Dedifferentiated amniotic fluid mesenchymal stem cell (primary cell): Measurements from ENCODE around the gene MS4A18.

Experiments
- DNase-seq: peaks from one replicate; pipeline ENCODE4 v3.0.0-alpha.2; 2016; ENCODE audit errors: extremely low spot score

MS4A18 gene

DNA sequence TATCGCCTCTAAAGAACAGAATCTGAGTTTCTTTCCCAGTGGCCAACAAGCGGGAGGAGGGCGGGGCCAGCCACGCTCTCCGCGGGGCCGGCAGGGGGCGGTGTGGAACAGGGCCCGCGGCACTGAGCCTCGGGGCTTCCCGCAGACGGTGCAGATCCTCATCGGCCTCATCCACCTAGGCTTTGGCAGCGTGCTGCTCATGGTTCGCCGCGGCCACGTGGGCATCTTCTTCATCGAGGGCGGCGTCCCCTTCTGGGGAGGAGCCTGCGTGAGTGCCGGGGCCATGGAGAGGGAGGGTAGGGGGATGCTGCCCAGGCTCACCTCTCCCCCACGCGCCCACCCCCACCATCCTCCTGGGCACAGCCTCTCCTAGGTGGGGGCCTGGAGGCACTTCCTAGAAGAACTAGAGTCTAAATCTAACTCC lies 42.9 kb downstream of the MS4A18 start:
- no peak for DNase-seq

DNA sequence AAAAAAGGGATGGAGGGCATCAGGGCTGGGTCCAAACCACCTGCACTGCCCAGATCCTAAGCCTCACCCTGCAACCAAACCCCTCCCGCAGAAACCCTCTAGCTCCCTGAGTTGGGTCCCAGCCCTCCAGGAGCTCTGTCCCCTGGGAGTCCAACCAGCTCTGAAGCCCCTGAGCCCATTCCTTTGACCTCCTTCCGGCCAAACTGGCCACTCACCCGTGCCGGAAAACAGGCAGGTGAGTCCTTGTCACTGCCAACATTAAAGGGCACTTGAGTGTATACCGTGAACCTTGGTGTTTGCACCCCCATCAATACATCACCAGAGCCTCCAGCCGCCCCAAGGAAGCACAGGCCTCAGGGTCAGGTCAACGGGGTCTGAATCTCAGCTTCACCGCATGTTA lies 43.7 kb downstream of the MS4A18 start:
- no peak for DNase-seq

DNA sequence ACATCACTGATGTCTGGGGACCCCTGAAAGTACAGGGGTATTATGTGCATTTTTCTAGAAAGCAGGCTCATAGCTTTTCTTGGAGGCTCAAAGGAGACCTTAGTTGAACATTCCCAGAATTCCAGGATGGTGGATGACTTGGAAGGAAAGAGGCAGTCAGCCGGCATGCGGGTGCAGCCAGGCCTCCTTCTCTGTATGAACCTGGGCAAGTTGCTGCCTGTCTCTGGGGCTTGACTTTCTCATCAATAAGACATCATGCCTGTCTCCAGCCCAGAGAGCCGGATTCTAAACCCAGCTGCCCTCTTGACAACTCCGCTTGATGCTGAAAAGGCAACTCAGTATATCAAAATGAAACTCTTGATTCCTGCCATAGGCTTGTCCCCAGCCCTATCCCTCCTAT lies 44.8 kb downstream of the MS4A18 start:
- DNase-seq: no peak

DNA sequence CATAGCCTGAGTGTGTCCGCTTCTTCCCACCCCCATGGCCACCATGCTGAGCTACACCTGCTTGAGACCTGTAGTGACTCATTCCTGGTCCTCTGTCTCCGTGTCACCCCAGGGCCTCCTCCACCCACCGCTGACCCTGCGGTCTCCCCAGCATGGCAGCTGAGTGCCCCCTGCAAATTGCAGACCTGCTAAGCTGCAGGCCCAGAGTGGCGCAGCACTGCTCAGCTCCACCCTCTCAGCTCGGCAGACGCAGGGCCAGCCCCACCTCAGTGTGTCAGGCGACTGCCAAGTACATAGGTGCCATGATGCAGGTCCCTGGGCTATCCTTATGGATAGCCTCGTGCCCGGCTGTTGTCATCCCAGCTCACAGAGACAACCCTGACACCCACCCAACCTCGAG lies 45.3 kb downstream of the MS4A18 start:
- no peak for DNase-seq

DNA sequence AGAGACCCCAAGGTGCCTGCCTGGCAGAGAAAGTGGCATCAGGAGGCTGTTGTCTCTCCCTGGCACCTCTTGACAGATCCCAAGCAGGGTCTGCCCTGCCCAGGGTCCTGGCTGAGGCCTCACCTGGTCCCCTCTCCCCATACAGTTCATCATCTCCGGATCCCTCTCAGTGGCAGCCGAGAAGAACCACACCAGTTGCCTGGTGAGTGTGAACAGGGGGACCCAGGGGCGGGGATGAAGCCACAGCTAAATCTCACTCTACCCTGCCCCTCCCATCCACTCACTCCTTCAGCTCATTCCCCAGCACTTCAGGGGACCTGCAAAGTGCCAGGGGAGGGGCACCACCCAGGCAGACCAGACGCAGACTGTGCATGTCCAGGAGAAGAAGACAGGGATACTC lies 46.6 kb downstream of the MS4A18 start:
- no peak for DNase-seq

DNA sequence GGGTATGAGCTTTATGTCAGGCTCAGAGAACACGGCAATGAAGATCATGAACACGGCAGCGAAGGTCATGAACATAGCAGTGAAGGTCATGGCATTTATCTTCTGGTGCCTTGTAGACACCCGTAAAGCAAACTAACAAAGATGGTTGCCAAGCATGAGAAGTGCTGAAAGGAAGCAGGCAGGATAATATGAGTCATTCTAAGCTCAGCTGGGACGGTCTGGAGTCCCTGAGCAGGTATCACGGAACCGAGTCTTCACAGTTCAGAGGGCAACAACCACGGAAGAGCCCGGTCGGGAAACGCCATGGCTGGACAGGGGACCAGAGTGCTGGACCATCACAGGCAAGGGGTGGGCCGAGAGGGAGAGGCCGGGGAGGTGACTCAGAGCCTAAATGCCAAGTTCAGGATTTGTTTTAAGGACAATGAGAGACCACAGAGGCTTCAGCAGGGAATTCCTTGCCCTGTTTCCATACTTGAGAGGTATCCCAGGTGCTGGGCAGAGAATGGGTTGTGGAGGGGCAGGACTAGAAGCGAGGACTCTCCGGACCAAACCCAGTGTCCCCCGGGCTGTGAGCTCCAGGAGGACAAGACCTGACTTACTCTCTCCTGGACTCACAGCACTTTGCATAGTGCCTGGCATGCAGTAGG lies 47.5 kb downstream of the MS4A18 start:
- DNase-seq: no peak

DNA sequence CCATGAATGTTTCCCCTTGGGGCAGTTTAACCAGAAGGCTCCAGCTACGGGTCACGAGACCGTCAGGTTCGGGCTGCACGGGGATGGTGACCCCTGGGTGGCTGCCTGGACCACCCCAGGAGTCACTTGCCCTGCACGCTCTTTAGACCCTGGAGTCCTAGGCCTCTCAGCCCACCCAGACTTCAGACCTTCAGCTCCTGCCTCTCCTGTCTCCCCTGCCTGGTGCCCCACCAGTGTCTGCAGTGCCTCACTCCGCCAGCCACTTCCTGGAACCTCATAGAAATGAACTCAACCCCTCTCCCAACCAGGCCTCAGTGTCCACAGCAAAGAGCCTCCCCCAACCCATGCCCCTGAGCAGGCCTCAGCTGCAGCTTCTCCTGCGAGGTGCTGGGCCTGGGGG lies 48.1 kb downstream of the MS4A18 start:
- DNase-seq: no peak

DNA sequence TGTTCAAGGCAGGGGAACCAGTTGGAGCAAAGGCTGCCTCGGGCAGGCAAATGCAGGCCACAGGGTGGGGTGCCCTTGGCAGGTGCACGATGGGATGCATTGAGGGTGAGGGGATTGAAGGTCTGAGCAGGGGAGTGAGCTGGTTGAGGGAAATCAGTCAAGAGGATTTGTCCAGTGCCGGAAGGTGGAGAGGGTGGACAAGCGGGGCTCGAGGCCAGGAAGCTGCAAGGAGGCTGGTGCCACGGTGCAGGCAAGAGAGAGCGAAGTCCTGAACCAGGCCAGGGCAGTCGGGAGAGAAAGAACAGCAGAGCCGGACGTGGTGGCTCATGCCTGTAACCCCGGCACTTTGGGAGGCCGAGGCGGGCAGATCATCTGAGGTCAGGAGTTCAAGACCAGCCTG lies 50.2 kb downstream of the MS4A18 start:
- no peak for DNase-seq

DNA sequence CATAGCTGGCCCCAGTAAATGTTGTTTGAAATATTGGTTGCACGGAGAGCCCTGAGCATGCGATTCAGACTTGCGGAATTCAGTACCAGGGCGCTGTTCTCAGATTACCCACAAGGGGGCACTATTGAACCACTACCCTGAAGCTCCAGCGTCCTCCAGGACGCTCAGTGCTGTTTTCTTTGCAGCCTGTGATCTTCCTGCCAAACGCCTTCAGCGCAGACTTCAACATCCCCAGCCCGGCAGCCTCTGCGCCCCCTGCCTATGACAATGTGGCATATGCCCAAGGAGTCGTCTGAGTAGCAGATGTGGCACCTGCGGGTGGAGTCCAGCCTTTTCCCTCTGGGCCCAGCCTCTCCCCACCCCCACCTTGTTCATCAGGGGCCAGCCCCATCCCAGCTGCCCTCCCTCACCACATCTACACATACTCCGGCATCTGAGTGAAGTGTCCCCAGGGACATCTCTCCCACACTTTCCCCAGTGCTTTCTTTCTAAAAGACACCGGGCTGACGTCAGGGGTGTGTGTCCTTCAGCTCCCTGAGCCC lies 51.0 kb downstream of the MS4A18 start:
- peak; percentile 83 for DNase-seq

DNA sequence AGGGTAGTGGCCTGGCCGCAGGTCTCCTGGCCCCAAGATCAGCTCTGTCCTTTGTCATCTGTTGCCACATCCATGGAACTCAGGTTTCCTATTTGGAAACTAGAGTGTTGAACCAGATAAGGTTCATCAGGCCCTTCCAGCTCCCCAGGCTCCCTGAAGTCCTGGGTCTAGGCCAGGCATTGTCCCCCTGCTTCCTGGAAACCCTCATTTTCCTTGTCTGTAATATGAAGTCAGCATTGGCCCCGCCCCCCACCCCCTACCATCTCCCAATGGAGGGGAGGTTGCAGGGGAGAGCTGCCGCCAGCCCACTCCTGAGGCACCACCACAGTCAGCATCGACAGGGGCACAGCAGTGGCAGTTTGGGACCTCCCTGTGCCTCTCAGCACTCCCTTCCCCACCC lies 51.6 kb downstream of the MS4A18 start:
- DNase-seq: no peak

DNA sequence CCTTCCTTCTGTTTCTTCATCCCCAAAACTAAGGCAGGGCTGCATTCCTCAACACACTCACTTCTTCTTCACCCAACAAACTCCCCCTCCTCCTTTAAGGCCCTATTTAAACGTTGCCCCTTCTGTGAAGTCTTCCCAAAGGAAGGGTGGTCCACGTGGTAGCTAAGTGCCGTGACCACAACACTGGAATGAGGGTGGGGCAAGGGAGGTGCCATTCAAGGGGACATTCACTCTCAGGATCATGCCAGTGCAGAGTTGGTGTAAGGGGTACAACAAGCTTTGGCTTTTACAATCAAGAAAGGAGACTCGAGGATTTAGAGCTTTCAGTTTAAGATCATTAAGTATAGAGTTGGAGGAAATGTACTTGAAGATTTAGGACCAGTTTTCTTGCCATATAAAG lies 52.6 kb downstream of the MS4A18 start:
- no peak for DNase-seq

DNA sequence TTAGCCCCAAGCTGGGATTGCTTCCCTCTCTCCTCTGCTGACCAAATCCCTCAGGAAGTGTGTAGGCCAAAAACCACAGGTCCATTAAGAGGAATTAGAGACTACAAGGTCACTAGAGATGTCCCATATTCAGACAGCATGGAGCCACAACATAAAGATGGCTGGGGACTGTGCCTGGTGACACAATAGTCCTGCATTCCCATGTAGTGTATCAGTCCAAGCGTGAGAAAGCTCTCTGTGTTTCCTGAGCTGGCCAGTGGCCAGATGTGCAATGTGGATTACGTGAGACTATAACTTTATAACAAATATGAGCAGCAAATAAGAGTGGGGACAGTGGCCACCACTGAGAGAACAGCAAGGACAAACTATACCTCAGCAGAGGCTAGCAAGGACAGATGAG lies 53.1 kb downstream of the MS4A18 start:
- peak; percentile 45 for DNase-seq

DNA sequence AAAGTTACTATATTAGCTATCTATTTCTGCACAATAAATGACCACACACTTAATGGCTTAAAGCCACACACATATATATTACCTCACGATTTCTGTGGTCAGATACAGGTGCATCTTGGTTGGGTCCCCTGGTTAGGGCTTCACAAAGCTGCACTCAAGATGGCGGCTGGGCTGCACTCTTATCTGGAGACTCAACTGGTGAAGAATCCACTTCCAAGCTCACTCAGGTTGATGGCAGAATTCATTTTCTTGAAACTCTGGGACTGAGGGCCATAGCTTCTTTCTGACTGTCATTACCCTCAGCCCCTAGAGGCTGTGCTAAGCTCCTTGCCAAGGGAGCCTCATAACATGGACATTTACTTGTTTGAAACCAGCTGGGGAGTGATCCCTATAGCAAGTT lies 55.5 kb downstream of the MS4A18 start:
- DNase-seq: no peak

DNA sequence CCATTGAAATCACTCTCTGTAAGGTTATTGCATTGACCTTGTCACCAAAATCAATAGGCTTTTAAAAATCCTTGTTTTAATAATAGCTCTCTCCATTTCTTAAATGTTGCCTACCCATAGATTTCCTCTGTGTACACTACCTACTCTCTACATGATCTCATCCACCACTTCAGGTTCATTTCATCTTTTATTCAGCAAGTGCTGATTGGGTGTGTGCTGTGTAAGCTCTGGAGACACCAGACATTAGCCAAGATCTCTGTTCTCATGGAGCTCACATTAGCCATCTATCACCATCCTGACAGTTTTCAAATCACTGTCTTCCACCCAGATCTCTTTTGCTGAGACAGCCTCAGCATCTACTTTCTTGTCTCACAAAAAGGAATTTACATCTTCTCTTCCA lies 56.3 kb downstream of the MS4A18 start:
- no peak for DNase-seq

DNA sequence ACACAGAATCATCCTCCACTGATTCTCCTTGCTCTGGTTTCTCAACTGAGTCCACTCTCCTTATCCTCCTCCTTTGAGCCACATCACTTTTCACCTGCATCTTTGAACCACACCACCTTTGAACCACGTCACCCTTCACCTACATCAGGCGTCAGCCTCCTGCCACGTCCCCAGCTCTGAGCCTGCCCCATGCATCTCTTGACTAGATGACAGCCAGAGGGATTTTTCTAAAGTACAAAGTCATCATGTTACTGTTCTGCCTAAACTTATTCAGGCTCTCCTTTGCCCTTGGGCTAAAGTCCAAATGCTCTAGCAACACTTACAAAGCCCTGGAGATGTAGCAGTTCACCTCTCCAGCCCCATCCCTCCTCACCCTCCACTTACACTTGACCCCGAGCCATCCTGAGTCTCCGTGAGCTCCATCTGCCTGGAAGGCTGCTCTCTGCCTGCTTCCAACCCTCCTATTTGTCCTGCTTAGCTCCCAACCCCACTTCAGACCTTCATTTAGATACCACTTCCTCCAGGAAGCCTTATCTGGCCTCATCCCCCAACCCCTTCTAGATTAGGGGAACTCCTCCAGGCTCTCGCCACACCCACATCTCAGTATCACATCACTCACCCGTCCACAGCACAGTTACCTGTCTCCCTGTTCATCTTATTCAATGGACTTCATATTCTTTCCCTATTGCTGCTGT lies 56.9 kb downstream of the MS4A18 start:
- DNase-seq: no peak

DNA sequence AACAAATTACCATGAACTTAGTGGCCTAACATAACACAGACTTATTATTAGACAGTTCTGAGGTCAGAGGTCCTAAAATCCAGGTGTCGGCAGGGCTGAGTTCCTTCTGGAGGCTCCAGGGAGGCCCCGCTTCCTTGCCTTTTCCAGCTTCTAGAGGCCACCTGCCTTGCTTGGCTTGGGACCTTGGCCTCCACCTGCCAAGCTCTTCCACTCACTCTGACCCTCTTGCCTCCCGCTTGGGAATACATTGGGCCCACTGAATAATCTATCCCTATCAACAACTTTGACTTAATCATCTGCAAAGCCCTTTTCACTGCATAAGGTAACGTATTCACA lies 57.4 kb downstream of the MS4A18 start:
- no peak for DNase-seq

DNA sequence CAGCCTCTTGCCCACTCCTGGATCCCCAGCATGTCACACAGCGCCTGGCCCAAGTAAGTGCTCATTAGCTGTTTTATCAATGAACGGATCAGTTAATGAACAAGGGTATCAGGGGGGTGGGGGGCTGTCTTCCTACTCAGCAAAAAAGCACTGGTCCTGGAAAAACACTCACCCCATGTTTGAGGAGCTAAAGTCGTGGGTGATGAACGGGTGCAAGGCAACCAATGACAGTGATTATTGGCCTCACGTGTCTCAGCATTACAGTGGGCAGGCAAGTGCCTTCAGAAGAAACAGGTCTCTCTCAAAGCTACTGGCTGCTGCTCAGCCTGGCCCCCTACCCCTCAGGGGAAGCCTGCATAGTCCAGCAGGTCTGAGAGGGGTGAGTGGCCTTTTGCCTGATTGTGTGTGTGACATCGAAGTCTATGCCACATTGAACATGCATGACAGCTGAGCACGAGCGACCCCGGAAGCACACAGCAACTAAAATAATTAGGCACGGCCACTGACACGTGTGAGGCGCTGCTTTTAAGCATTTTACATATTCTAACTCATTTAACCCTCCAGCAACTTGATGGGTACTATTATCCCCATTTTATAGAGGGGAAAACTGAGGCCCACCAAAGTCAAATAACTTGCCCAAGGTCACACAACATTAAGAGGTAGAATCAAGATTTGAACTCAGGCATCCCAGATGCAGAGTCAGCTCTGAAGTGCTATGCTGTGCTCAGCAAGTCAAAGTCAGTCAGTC lies 58.0 kb downstream of the MS4A18 start:
- no peak for DNase-seq

DNA sequence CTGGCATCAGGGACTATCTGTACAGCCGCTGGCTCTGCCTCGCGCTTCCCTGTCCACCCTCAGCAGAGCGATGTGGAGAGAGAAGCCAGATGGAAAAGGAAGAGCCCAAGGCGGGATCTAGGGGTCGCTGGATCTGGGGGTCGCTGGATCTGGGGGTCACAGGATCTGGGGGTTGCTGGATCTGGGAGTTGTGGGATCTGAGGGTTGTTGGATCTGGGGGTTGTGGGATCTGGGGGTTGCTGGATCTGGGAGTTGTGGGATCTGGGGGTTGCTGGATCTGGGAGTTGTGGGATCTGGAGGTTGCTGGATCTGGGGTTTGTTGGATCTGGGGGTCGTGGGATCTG lies 58.6 kb downstream of the MS4A18 start:
- DNase-seq: no peak

DNA sequence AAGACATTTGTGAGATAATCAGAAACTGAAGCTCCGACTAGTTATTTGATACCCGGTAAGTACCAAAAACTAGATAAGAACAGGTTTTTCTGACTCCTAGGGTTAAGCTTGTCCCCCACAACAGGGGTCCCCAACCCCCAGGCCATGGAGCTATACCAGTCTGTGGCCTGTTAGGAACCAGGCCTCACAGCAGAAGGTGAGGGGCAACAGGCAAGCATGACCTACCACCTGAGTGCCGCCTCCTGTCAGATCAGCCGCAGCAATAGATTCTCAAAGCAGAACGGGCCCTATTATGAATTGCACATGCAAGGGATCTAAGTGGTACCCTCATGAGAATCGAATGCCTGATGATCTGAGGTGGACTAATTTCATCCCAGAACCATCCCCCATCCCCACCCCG lies 59.4 kb downstream of the MS4A18 start:
- no peak for DNase-seq

DNA sequence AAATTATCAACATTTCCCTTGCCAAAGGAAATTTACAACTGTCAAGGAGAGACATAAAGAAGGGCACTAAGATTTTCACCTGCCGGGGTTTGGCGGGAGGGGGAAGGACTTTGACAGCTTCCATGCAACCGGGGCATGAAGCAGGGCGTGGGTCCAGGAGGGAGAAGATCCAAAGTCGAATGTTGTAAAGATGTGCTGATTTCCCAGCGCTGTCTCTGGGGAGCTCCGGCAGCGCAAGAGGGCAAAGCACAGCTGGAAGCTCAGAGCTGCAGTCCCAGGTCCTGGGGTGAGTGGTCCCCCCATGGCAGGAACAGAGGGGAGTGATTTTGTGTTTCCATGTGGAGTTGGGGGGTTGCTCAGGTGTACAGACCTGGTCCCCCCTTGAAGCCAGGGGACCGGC lies 60.6 kb downstream of the MS4A18 start, which contains the start of gene MS4A10:
Gene MS4A10, plus strand, starts transcription at position 198 of the 400 bp plus-strand sequence. CDS start 5,003 bp downstream, outside the sequence.
- no peak for DNase-seq

DNA sequence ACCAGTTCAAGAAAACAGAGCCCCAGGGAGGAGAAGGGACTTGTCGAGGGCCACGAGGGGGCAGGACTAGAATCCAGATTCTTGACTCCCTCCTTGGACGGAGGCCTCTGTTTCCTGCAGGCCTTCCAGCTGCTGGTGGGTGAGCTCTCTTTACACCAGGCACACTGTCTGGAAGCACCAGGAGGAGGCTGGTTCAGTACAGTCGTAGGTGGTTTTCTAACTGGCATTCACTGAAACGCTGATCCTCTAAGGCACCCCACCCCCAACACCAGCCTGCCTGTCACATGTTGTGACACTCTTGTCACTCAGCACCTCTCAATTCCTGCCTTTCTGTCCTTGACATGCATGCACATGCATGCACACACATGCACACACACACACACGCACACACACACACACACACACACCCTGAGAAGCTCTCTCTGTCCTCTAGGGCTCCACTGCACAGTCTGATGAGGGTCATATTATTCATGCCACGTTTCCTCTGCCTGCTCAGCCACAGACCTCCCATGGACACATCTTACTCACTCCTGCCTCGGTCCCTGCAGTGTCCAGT lies 61.4 kb downstream of the MS4A18 start:
- DNase-seq: no peak

DNA sequence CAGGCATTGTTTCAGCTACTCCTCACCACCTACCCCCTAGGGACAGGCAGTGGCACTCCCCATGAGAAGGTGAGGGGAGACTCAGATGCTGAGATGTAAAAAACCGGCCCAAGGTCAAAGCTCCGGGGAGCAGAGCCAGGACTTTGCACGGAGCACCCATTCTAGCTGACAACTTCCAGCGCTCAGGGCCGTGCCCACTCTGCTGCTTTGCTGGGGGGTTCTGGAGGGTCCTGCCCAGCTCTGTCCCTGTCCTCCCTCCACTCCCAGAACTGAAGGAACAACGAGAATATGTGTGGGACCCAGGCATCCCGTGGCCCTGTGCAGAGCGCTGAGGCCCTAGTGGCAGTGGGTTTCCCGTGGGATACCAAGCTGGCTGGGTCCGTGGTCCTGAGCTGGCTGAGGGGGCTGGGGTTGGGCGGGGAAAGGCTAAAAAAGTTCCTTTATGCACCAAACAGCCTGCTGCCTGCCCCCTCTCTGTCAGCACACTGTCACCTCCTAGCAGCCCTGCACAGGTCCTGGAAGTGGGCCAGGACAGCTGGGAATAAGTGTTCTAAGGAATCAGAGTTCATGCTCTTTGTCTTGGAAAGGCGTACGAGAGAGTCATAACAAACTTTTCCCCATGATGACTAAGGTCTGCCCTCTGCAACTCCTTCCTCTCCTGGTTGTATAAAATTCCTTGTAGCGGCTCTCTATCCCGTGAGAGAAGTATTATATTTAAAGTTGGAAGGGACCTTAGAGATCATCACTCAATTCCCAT lies 62.5 kb downstream of the MS4A18 start:
- DNase-seq: no peak
